Esophagus squamous epithelium (tissue), 5 donors: ENCODE data around the gene BIRC6. TPM values are rescaled to one million over a fixed set of nuclear protein-coding genes. Genes with fewer than 3 reads are reported as not detected.
"Not testable (repeated sequence)": the region's sequence is repeated elsewhere in the genome, so short reads cannot be mapped to it uniquely, and the experiment has no call there.

Experiments used
- DNase-seq: peaks from one replicate; lab custom pipeline; 2025; lab: John Stamatoyannopoulos, UW
- H3K27ac ChIP-seq, 4 donors: fragments of 200-600 bp; sonication (generic); one replicate each; pipeline ENCODE4 v1.5.1; 2016 to 2019; ENCODE audit warnings: mild to moderate bottlenecking in 1 of 4
- H3K27me3 ChIP-seq, 4 donors: fragments of 200-600 bp; sonication (generic); 1 replicate in 3 of 4; 2 replicates in 1 of 4; pipeline versions ENCODE4 v1.5.1 to v1.6.0; 2017 to 2021; ENCODE audit warnings: antibody characterized with exemption in 1 of 4
- H3K36me3 ChIP-seq, 3 donors: fragments of 200-600 bp; sonication (generic); one replicate each; pipeline ENCODE4 v1.5.1; 2016 to 2019
- H3K4me1 ChIP-seq, 3 donors: fragments of 200-600 bp; sonication (generic); one replicate each; pipeline ENCODE4 v1.5.1; 2017 to 2019
- H3K4me3 ChIP-seq, 4 donors: fragments of 200-600 bp; sonication (generic); 1 replicate in 3 of 4; 2 replicates in 1 of 4; pipeline ENCODE4 v1.5.1; 2016 to 2019; ENCODE audit warnings: mild to moderate bottlenecking in 2 of 4, moderate library complexity in 1 of 4
- H3K9me3 ChIP-seq, 3 donors: fragments of 200-600 bp; sonication (generic); one replicate each; pipeline ENCODE4 v1.5.1; 2016 to 2019
- CTCF ChIP-seq, 6 experiments: fragments of 450-650 bp in 4 of 6; fragments of 200-600 bp in 2 of 6; sonication (generic) in 2 of 6; IDR thresholded peaks; one replicate each; pipeline ENCODE4 v1.5.1; 2016 to 2019; ENCODE audit warnings: antibody characterized with exemption in 6 of 6, mild to moderate bottlenecking in 4 of 6, moderate library complexity in 4 of 6
- POLR2A ChIP-seq, 4 donors: fragments of 450-650 bp; IDR thresholded peaks; one replicate each; pipeline ENCODE4 v1.6.1; 2017; ENCODE audit warnings: antibody characterized with exemption in 4 of 4, mild to moderate bottlenecking in 4 of 4, moderate library complexity in 3 of 4
- WGBS, 2 donors: methylation state at CpG; one replicate each; pipeline ENCODE4 v1.1.5; 2018; 5-methylcytosine and 5-hydroxymethylcytosine counted together
- intact Hi-C: fragments of 100-400 bp; cut with DNase I; formaldehyde crosslinking; loops from one replicate; pipeline ENCODE4 v1.15.0; 2022
- total RNA-seq, 4 donors: library from RNA; depleted of rRNA; stranded (reverse); fragments of >200 nt; gene quantifications; one replicate each; pipeline ENCODE4 v1.1.0, GENCODE V29; 2016
- donor health status: DM: yes; HTN: yes; CAD: no.

Gene BIRC6
- total RNA-seq, 4 donors from 2014 or later: 56.7 to 120 (median 76.6) TPM

GRCh38 chr2:32534831-32535230, 178.0 kb downstream of the BIRC6 start:
- TF ChIP-seq POLR2A (IDR thresholded peaks at IDR 0.05) (no peak), CTCF (IDR thresholded peaks at IDR 0.05) (no peak)
- H3K36me3 ChIP-seq: peaks cover 0 to 75% (median 0%) of the 10 kb centered on the region in 3 donors

GRCh38 chr2:32538735-32539134, 181.9 kb downstream of the BIRC6 start:
- Histone ChIP-seq H3K27ac (no peak overlapping the region), H3K27me3 (no peaks in the 10 kb centered on the region), H3K4me3 (no peak overlapping the region), H3K4me1 (no peaks in the 10 kb centered on the region), H3K9me3 (no peaks in the 10 kb centered on the region), H3K36me3 (peaks cover 0 to 53% (median 0%) of the 10 kb centered on the region in 3 donors)
- no peak for DNase-seq
- TF ChIP-seq CTCF (IDR thresholded peaks at IDR 0.05): no peak
- no peak for TF ChIP-seq POLR2A (IDR thresholded peaks at IDR 0.05)
- 78 to 88% methylated on average over 2 of the region's 2 CpGs for whole genome bisulfite sequencing, 2 donors
- intact Hi-C loops: no loop called here

More at GRCh38 chr2:32534831-32535230, 178.0 kb downstream of the BIRC6 start:
- no peaks in the 10 kb centered on the region for H3K9me3 ChIP-seq
- no peaks in the 10 kb centered on the region for H3K27me3 ChIP-seq
- intact Hi-C loops: no loop called here
- 73 to 82% methylated on average over 3 of the region's 3 CpGs for WGBS, 2 donors
- no peak for DNase-seq
- no peak overlapping the region for H3K4me3 ChIP-seq
- no peak overlapping the region for H3K27ac ChIP-seq
- H3K4me1 ChIP-seq: no peaks in the 10 kb centered on the region

GRCh38 chr2:32552483-32552882, 195.7 kb downstream of the BIRC6 start:
- H3K9me3 ChIP-seq, H3K27me3 ChIP-seq, H3K4me3 ChIP-seq, DNase-seq, H3K27ac ChIP-seq, H3K4me1 ChIP-seq, intact Hi-C loops: not testable (repeated sequence)
- 77 to 80% methylated on average over 3 of the region's 3 CpGs for WGBS, 2 donors
- H3K36me3 ChIP-seq: peaks cover 0 to 53% (median 4%) of the 10 kb centered on the region in 3 donors

DNA sequence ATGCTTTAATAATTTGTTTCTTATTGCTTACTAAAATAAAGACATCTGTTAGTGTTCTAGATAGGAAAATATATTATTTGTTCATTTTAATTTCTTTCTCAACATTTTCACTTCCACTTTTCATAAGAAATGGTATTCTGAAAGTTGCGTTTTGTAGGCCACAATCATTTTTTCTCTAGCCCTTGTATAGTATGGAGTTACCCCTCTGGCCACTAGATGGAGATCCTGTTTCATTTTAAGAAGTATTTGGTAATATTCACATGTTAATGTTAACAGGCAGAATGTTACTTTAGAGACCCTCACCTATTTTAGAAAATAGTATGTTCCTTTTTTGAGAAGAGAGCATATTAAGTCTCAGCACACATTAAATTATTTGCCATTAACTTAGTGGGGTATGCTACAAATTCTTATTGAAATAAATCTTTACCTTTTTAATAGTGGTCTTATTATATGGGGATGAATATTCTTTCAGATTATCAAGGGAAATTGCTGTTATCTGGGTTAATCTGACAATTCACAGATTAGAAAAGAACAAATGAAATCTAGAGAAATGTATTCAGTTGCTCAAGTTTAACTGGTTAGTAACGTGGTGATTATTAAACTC, 197.1 kb downstream of the BIRC6 start:
- 65% methylated on average over 2 of the region's 2 CpGs for WGBS, 2 donors
- intact Hi-C loops: no loop called here

DNA sequence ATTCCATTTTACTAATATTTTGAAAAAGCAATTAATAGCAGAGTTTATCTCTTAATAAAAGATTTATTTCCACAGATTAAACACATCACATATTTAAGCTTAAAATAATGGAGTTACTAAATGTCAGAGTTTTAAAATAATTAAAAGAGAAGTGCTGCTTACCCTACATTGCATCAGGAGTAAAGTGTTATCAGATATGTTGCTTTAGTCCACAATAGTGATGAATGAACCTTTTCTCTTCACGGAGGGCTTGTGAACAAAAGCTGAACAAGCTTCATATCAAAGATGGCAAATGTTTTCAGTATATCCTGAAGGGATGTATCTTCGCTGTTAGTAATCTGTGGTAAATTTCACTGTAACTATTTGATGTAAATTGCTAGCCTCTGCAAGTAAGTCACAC, 201.7 kb downstream of the BIRC6 start:
- H3K9me3 ChIP-seq: no peaks in the 10 kb centered on the region
- no peaks in the 10 kb centered on the region for H3K4me1 ChIP-seq
- no peak overlapping the region for H3K27ac ChIP-seq
- intact Hi-C loops: no loop called here
- no peak for TF ChIP-seq POLR2A (IDR thresholded peaks at IDR 0.05)
- no peak for TF ChIP-seq CTCF (IDR thresholded peaks at IDR 0.05)
- no peak for DNase-seq
- H3K4me3 ChIP-seq: no peak overlapping the region
- H3K27me3 ChIP-seq: no peaks in the 10 kb centered on the region
- peaks cover 0 to 54% (median 4%) of the 10 kb centered on the region in 3 donors for H3K36me3 ChIP-seq
- WGBS, 2 donors: 80 to 81% methylated on average over 2 of the region's 2 CpGs

More for the DNA sequence above, 197.1 kb downstream of the BIRC6 start:
- Histone ChIP-seq H3K9me3 (no peaks in the 10 kb centered on the region), H3K36me3 (peaks cover 0 to 46% (median 4%) of the 10 kb centered on the region in 3 donors), H3K27ac (no peak overlapping the region), H3K4me3 (no peak overlapping the region), H3K4me1 (no peaks in the 10 kb centered on the region), H3K27me3 (no peaks in the 10 kb centered on the region)
- no peak for DNase-seq
- TF ChIP-seq POLR2A (IDR thresholded peaks at IDR 0.05) (no peak), CTCF (IDR thresholded peaks at IDR 0.05) (peak; percentile 25 to 66 (median 56))
